Endothelial cell of umbilical vein (primary cell): ENCODE data around the gene IRS1.

Source experiments
- CTCF ChIP-seq, 2 donors: IDR thresholded peaks; 1 replicate in 1 of 2; 2 replicates in 1 of 2; pipeline ENCODE4 v1.5.1; 2011; ENCODE audit warnings: low read length in 2 of 2, mild to moderate bottlenecking in 2 of 2, moderate library complexity in 2 of 2, control low read depth in 1 of 2, inconsistent platforms in 1 of 2, low read depth in 1 of 2; ENCODE audit not compliant: insufficient read depth in 1 of 2; ENCODE audit errors: extremely low read depth in 1 of 2
- EZH2 ChIP-seq: IDR thresholded peaks from 2 replicates; pipeline ENCODE4 v1.6.1; 2012; ENCODE audit warnings: borderline replicate concordance, low read depth, mild to moderate bottlenecking, moderate library complexity, low read length, inconsistent platforms; ENCODE audit not compliant: severe bottlenecking
- MAX ChIP-seq: IDR thresholded peaks from 2 replicates; pipeline ENCODE4 v1.6.1; 2011; ENCODE audit not compliant: insufficient read depth, insufficient read length
- POLR2AphosphoS5 ChIP-seq: IDR thresholded peaks from 2 replicates; pipeline ENCODE4 v1.6.1; 2012; ENCODE audit warnings: low read depth, mild to moderate bottlenecking, control low read depth, low read length, moderate library complexity; ENCODE audit not compliant: insufficient read depth

DNA sequence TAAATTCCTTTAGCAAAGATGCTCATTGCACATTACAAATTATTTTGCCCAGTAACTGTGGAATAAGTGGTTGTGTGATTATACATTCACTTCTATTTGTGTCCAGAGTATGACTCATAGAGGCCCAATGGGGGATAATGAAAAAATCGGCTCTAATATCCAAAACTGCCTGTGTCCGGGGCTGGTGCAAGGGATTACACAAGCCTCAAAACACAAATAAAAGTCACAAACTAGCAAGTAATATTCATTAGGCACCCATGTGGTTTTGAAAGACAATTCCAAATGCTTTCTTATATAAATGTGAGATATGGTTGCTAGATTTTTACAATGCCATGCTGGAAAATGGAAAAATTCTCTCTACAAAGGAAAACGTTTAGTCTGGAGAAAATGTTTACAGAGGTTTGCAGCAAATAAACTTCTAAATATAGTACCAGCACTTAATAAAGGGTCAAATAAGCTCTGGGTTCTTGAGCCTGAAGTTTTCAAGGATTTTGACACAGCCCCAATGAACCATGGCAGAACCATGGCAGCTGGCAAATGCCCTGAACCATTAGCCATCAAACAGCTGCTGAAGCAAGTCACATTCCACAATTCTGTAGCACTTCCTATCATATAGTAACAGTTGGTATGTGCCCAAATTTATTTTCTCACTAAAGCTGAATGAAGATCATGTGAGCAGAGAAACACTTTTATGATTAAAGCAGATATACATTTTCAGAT lies 40.5 kb downstream of the IRS1 start:
- TF ChIP-seq EZH2 (no peak), CTCF (IDR thresholded peaks at IDR 0.05; ENCODE audit: extremely low read depth in 1 of 2, insufficient read depth in 1 of 2, low read depth in 1 of 2, low read length in 2 of 2) (no peak), POLR2AphosphoS5 (no peak), MAX (no peak)
